Stomach (tissue), 4 donors: ENCODE measurements around the gene RDH14.

Source experiments
- EP300 ChIP-seq: sonication (generic); formaldehyde crosslinking; IDR thresholded peaks from one replicate; pipeline ENCODE4 v1.6.1; 2017; ENCODE audit warnings: antibody characterized with exemption
- POLR2A ChIP-seq, 4 donors: fragments of 450-650 bp; IDR thresholded peaks; one replicate each; pipeline ENCODE4 v1.6.1; 2016; ENCODE audit warnings: antibody characterized with exemption in 4 of 4, control low read depth in 2 of 4, mild to moderate bottlenecking in 1 of 4, moderate library complexity in 1 of 4
- POLR2AphosphoS5 ChIP-seq, 3 donors: sonication (generic); formaldehyde crosslinking; IDR thresholded peaks; one replicate each; pipeline ENCODE4 v1.6.1; 2016; ENCODE audit warnings: antibody characterized with exemption in 3 of 3
- TF ChIP-seq, protein P1 (sequence below), 7 experiments: fragments of 450-650 bp in 4 of 7; fragments of 200-600 bp in 3 of 7; sonication (generic) in 3 of 7; IDR thresholded peaks; one replicate each; pipeline ENCODE4 v1.5.1; 2016 to 2019; ENCODE audit warnings: antibody characterized with exemption in 7 of 7, control low read depth in 2 of 7, mild to moderate bottlenecking in 1 of 7

DNA sequence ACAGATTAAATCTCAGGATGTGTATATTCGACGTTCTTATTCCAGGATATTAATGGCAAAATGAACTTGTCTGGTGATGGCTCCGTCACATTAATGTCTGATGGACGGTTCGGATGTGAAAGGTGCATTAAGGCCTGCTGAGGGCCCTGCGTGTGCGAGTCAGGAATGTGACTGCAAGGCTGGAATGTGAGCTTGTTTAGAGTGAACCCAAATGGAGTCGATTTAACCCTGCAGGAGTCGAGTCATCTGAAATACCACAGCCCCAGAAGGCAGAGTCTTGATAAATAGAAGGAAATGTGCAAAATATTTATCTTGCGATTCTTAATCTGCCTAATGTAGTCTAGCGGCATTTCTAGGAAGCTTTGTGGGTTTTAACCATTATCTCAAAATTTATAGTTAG lies 44.3 kb downstream of the RDH14 start:
- TF ChIP-seq POLR2A (IDR thresholded peaks at IDR 0.05): no peak
- TF ChIP-seq, protein P1, sequence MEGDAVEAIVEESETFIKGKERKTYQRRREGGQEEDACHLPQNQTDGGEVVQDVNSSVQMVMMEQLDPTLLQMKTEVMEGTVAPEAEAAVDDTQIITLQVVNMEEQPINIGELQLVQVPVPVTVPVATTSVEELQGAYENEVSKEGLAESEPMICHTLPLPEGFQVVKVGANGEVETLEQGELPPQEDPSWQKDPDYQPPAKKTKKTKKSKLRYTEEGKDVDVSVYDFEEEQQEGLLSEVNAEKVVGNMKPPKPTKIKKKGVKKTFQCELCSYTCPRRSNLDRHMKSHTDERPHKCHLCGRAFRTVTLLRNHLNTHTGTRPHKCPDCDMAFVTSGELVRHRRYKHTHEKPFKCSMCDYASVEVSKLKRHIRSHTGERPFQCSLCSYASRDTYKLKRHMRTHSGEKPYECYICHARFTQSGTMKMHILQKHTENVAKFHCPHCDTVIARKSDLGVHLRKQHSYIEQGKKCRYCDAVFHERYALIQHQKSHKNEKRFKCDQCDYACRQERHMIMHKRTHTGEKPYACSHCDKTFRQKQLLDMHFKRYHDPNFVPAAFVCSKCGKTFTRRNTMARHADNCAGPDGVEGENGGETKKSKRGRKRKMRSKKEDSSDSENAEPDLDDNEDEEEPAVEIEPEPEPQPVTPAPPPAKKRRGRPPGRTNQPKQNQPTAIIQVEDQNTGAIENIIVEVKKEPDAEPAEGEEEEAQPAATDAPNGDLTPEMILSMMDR (IDR thresholded peaks at IDR 0.05): no peak
- no peak for TF ChIP-seq POLR2AphosphoS5 (IDR thresholded peaks at IDR 0.05)
- no peak for TF ChIP-seq EP300
